NCI-H2081 treated with DMSO at 0.1 percent for 48 hours (cell line): Measurements from ENCODE around the gene KCNG2.
"Not testable (repeated sequence)": the region's sequence is repeated elsewhere in the genome, so short reads cannot be mapped to it uniquely, and the experiment has no call there.

Source experiments
- DNase-seq: peaks from one replicate; lab custom pipeline; 2025; lab: John Stamatoyannopoulos, UW

KCNG2 gene

GRCh38 chr18:79797518-79798345, at the start of gene KCNG2:
TSS of gene KCNG2 (plus strand) at chr18:79797938. CDS start at chr18:79863668, 65,730 bp downstream.
- DNase-seq = no peak

GRCh38 chr18:79748321-79749180, 49.2 kb upstream of the KCNG2 start:
- DNase-seq = no peak

GRCh38 chr18:79749251-79750191, 48.2 kb upstream of the KCNG2 start:
- no peak for DNase-seq

GRCh38 chr18:79750980-79751571, 46.7 kb upstream of the KCNG2 start:
- no peak for DNase-seq

- not testable (repeated sequence) for DNase-seq
Observed at GRCh38 chr18:79751918-79752578, 45.7 kb upstream of the KCNG2 start.

GRCh38 chr18:79752946-79753345, 44.8 kb upstream of the KCNG2 start:
- not testable (repeated sequence) for DNase-seq

GRCh38 chr18:79753391-79753851, 44.3 kb upstream of the KCNG2 start:
- no peak for DNase-seq

- no peak for DNase-seq
Observed at GRCh38 chr18:79754022-79754761, 43.5 kb upstream of the KCNG2 start.

GRCh38 chr18:79754831-79755351, 42.8 kb upstream of the KCNG2 start:
- DNase-seq = no peak

- DNase-seq = no peak
Observed at GRCh38 chr18:79755496-79756142, 42.1 kb upstream of the KCNG2 start.

GRCh38 chr18:79756143-79756500, 41.6 kb upstream of the KCNG2 start:
- DNase-seq = no peak

GRCh38 chr18:79756826-79757225, 40.9 kb upstream of the KCNG2 start:
- DNase-seq = no peak

GRCh38 chr18:79760348-79760747, 37.4 kb upstream of the KCNG2 start:
- DNase-seq = no peak

- DNase-seq = no peak
Observed at GRCh38 chr18:79760881-79761280, 36.9 kb upstream of the KCNG2 start.

- DNase-seq = no peak
Observed at GRCh38 chr18:79763407-79763806, 34.3 kb upstream of the KCNG2 start.

- DNase-seq = no peak
Observed at GRCh38 chr18:79764131-79764530, 33.6 kb upstream of the KCNG2 start.

GRCh38 chr18:79765491-79766245, 32.1 kb upstream of the KCNG2 start:
- no peak for DNase-seq

- no peak for DNase-seq
Observed at GRCh38 chr18:79766308-79766707, 31.4 kb upstream of the KCNG2 start.

GRCh38 chr18:79768745-79769144, 29.0 kb upstream of the KCNG2 start:
- DNase-seq = no peak
